Vagina (tissue), 2 donors: ENCODE data around the gene FBLN1. TPM values are rescaled to one million over a fixed set of nuclear protein-coding genes. Genes with fewer than 3 reads are reported as not detected.

Experiments
- DNase-seq, 2 donors: peaks; one replicate each; pipeline ENCODE4 v3.0.0-alpha.2; 2017; ENCODE audit errors: extremely low spot score in 2 of 2
- H3K27ac ChIP-seq: fragments of 200-600 bp; sonication (generic); one replicate; pipeline ENCODE4 v1.5.1; 2019
- H3K27me3 ChIP-seq: fragments of 200-600 bp; sonication (generic); one replicate; pipeline ENCODE4 v1.5.1; 2019
- H3K36me3 ChIP-seq, 2 donors: fragments of 200-600 bp; sonication (generic); one replicate each; pipeline ENCODE4 v1.5.1; 2017 to 2019
- H3K4me1 ChIP-seq: fragments of 200-600 bp; sonication (generic); one replicate; pipeline ENCODE4 v1.5.1; 2019
- H3K4me3 ChIP-seq, 2 donors: fragments of 200-600 bp; sonication (generic); 1 replicate in 1 of 2; 2 replicates in 1 of 2; pipeline ENCODE4 v1.5.1; 2016 to 2019
- H3K9me3 ChIP-seq: fragments of 200-600 bp; sonication (generic); one replicate; pipeline ENCODE4 v1.5.1; 2019
- POLR2A ChIP-seq, 2 donors: fragments of 450-650 bp; IDR thresholded peaks; one replicate each; pipeline ENCODE4 v1.6.1; 2017; ENCODE audit warnings: antibody characterized with exemption in 2 of 2, mild to moderate bottlenecking in 2 of 2, moderate library complexity in 2 of 2
- POLR2AphosphoS5 ChIP-seq, 2 donors: sonication (generic); formaldehyde crosslinking; IDR thresholded peaks; one replicate each; pipeline ENCODE4 v1.9.0; 2017; ENCODE audit warnings: antibody characterized with exemption in 2 of 2, mild to moderate bottlenecking in 2 of 2, low read depth in 1 of 2; ENCODE audit not compliant: insufficient read depth in 1 of 2
- intact Hi-C: fragments of 100-400 bp; cut with DNase I; formaldehyde crosslinking; loops from one replicate; pipeline ENCODE4 v1.15.1; 2023
- total RNA-seq: library from RNA; depleted of rRNA; stranded (reverse); fragments of >200 nt; gene quantifications from one replicate; pipeline ENCODE4 v1.2.3, GENCODE V29; 2016
- TF ChIP-seq, protein P1 (sequence below), 3 experiments: fragments of 450-650 bp in 2 of 3; fragments of 200-600 bp in 1 of 3; sonication (generic) in 1 of 3; IDR thresholded peaks; one replicate each; pipeline ENCODE4 v1.5.1; 2017 to 2019; ENCODE audit warnings: antibody characterized with exemption in 3 of 3, mild to moderate bottlenecking in 2 of 3, moderate library complexity in 2 of 3

Gene FBLN1
- total RNA-seq, 1 donor from 2014 or later: 1,019 TPM

- no peak for DNase-seq
- Histone ChIP-seq H3K4me3 (no peak overlapping the region), H3K4me1 (peaks cover 13% of the 10 kb centered on the region), H3K27me3 (no peaks in the 10 kb centered on the region), H3K36me3 (no peaks in the 10 kb centered on the region), H3K9me3 (no peaks in the 10 kb centered on the region), H3K27ac (no peak overlapping the region)
- intact Hi-C loops: no loop called here
- TF ChIP-seq POLR2AphosphoS5 (IDR thresholded peaks at IDR 0.05; ENCODE audit: insufficient read depth in 1 of 2, low read depth in 1 of 2) (no peak), POLR2A (IDR thresholded peaks at IDR 0.05) (no peak)
- TF ChIP-seq, protein P1, sequence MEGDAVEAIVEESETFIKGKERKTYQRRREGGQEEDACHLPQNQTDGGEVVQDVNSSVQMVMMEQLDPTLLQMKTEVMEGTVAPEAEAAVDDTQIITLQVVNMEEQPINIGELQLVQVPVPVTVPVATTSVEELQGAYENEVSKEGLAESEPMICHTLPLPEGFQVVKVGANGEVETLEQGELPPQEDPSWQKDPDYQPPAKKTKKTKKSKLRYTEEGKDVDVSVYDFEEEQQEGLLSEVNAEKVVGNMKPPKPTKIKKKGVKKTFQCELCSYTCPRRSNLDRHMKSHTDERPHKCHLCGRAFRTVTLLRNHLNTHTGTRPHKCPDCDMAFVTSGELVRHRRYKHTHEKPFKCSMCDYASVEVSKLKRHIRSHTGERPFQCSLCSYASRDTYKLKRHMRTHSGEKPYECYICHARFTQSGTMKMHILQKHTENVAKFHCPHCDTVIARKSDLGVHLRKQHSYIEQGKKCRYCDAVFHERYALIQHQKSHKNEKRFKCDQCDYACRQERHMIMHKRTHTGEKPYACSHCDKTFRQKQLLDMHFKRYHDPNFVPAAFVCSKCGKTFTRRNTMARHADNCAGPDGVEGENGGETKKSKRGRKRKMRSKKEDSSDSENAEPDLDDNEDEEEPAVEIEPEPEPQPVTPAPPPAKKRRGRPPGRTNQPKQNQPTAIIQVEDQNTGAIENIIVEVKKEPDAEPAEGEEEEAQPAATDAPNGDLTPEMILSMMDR (IDR thresholded peaks at IDR 0.05): no peak
Measured at GRCh38 chr22:45482169-45482568, 20.5 kb upstream of the FBLN1 start.

- intact Hi-C loops: no loop called here
- peaks cover 4% of the 10 kb centered on the region for H3K4me1 ChIP-seq
- no peaks in the 10 kb centered on the region for H3K27me3 ChIP-seq
- no peak for TF ChIP-seq POLR2A (IDR thresholded peaks at IDR 0.05)
- TF ChIP-seq, protein P1 (IDR thresholded peaks at IDR 0.05): no peak
- TF ChIP-seq POLR2AphosphoS5 (IDR thresholded peaks at IDR 0.05; ENCODE audit: insufficient read depth in 1 of 2, low read depth in 1 of 2): no peak
- H3K27ac ChIP-seq: no peak overlapping the region
- H3K36me3 ChIP-seq: no peaks in the 10 kb centered on the region
- no peaks in the 10 kb centered on the region for H3K9me3 ChIP-seq
- no peak overlapping the region for H3K4me3 ChIP-seq
- no peak for DNase-seq
Measured at GRCh38 chr22:45483319-45483718, 19.4 kb upstream of the FBLN1 start.

GRCh38 chr22:45483918-45484499, 18.7 kb upstream of the FBLN1 start:
- H3K36me3 ChIP-seq: no peaks in the 10 kb centered on the region
- TF ChIP-seq POLR2AphosphoS5 (IDR thresholded peaks at IDR 0.05; ENCODE audit: insufficient read depth in 1 of 2, low read depth in 1 of 2) (no peak), POLR2A (IDR thresholded peaks at IDR 0.05) (no peak)
- TF ChIP-seq, protein P1 (IDR thresholded peaks at IDR 0.05): no peak
- H3K4me3 ChIP-seq: no peak overlapping the region
- no peak for DNase-seq
- H3K4me1 ChIP-seq: no peaks in the 10 kb centered on the region
- no peaks in the 10 kb centered on the region for H3K27me3 ChIP-seq
- intact Hi-C loops: no loop called here
- no peak overlapping the region for H3K27ac ChIP-seq
- H3K9me3 ChIP-seq: no peaks in the 10 kb centered on the region

GRCh38 chr22:45484742-45485141, 17.9 kb upstream of the FBLN1 start:
- no peak for DNase-seq
- no peak overlapping the region for H3K4me3 ChIP-seq
- intact Hi-C loops: no loop called here
- H3K27me3 ChIP-seq: no peaks in the 10 kb centered on the region
- H3K36me3 ChIP-seq: no peaks in the 10 kb centered on the region
- no peaks in the 10 kb centered on the region for H3K4me1 ChIP-seq
- no peak overlapping the region for H3K27ac ChIP-seq
- TF ChIP-seq POLR2AphosphoS5 (IDR thresholded peaks at IDR 0.05; ENCODE audit: insufficient read depth in 1 of 2, low read depth in 1 of 2): no peak
- no peak for TF ChIP-seq POLR2A (IDR thresholded peaks at IDR 0.05)
- TF ChIP-seq, protein P1 (IDR thresholded peaks at IDR 0.05): no peak
- H3K9me3 ChIP-seq: no peaks in the 10 kb centered on the region

DNA sequence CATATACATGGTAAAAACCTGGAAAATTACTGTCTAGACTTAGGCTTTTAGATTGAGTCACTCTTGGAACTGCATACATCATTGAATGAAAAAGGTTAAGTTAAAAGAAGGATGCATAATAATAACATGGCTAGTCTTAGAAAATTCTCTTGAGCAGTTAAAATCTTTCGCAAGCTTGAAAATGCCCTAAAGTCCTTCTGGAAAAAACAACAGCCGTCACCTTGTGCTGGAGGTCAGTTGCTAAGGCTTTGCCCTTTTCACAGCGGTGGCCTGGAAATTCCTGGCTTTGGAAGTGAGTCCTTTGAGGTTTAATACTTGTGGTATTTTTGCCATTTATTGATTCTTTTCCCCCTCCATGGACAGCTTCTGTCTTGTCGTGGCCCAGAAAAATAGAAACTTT, 17.4 kb upstream of the FBLN1 start:
- no peaks in the 10 kb centered on the region for H3K27me3 ChIP-seq
- TF ChIP-seq, protein P1 (IDR thresholded peaks at IDR 0.05): no peak
- TF ChIP-seq POLR2AphosphoS5 (IDR thresholded peaks at IDR 0.05; ENCODE audit: insufficient read depth in 1 of 2, low read depth in 1 of 2): no peak
- no peak for TF ChIP-seq POLR2A (IDR thresholded peaks at IDR 0.05)
- H3K27ac ChIP-seq: no peak overlapping the region
- H3K9me3 ChIP-seq: no peaks in the 10 kb centered on the region
- no peaks in the 10 kb centered on the region for H3K36me3 ChIP-seq
- DNase-seq: no peak
- no peak overlapping the region for H3K4me3 ChIP-seq
- no peaks in the 10 kb centered on the region for H3K4me1 ChIP-seq
- intact Hi-C loops: no loop called here
